HepG2 (cell line): ENCODE results near the gene SPON2. TPM values are rescaled to one million over a fixed set of nuclear protein-coding genes. Genes with fewer than 3 reads are reported as not detected.

ENCODE experiments used
- ATAC-seq: fragments of 200-7000 bp; cut with Tn5 transposase; 3 replicates; pipeline ENCODE4 v1.9.1; 2020; ENCODE audit warnings: mild to moderate bottlenecking, moderate library complexity
- BruUV-seq: library from RNA; stranded (reverse); fragments of 400-500 nt; replicated peaks from 2 replicates; lab custom pipeline; 2021; lab: Mats Ljungman, UMichigan
- CTCF ChIA-PET: fragments of 300-600 bp; formaldehyde crosslinking; extraction: SDS; loops from one replicate; lab custom pipeline; 2021; ENCODE audit warnings: low total read pairs, inconsistent platforms, low intra/inter-chr PET ratio; lab: Yijun Ruan, JAX
- POLR2A ChIA-PET: fragments of 350-600 bp; sonication (Branson Sonifier 250); formaldehyde crosslinking; loops from one replicate; lab custom pipeline; 2020; ENCODE audit warnings: antibody characterized with exemption, inconsistent platforms; lab: Yijun Ruan, JAX
- DNase-seq: peaks from one replicate; pipeline ENCODE4 v3.0.0-alpha.2; 2015; ENCODE audit warnings: low spot score
- FAIRE-seq: peaks from 3 replicates; lab custom pipeline; 2011; peaks lifted over from hg19 to GRCh38; lab: Jason Lieb, UNC
- H2AFZ ChIP-seq: one replicate; pipeline ENCODE4 v1.6.1; 2011; ENCODE audit warnings: low read length, inconsistent platforms
- H3K27ac ChIP-seq: fragments of 300-600 bp; 3 replicates; pipeline ENCODE4 v1.8.0; 2011; ENCODE audit warnings: mixed run types, mild to moderate bottlenecking, mixed read lengths, low read length, inconsistent platforms; ENCODE audit not compliant: insufficient read depth; ENCODE audit errors: extremely low read length
- H3K27me3 ChIP-seq, 2 experiments: fragments of 200-600 bp in 1 of 2; 2 replicates in 1 of 2; 3 replicates in 1 of 2; pipeline versions ENCODE4 v1.6.0 to v1.8.0; 2011; ENCODE audit warnings: low read length in 2 of 2, mild to moderate bottlenecking in 2 of 2, moderate library complexity in 2 of 2, inconsistent platforms in 1 of 2; ENCODE audit not compliant: insufficient read depth in 2 of 2, control insufficient read depth in 1 of 2
- H3K36me3 ChIP-seq, 2 experiments: fragments of 200-600 bp in 1 of 2; replicated peaks in 1 of 2; 2 replicates in 1 of 2; 3 replicates in 1 of 2; pipeline versions ENCODE4 v1.5.1 to v1.8.0; 2011; ENCODE audit warnings: low read length in 2 of 2, inconsistent platforms in 1 of 2; ENCODE audit not compliant: insufficient read depth in 2 of 2, control insufficient read depth in 1 of 2
- H3K4me1 ChIP-seq: 2 replicates; pipeline ENCODE4 v1.5.1; 2012; ENCODE audit warnings: low read length, inconsistent platforms; ENCODE audit not compliant: insufficient read depth
- H3K4me2 ChIP-seq: 2 replicates; pipeline ENCODE4 v1.6.0; 2011; ENCODE audit warnings: low read depth, low read length, inconsistent platforms
- H3K4me3 ChIP-seq, 3 experiments: fragments of 200-600 bp in 1 of 3; sonication (generic), shearing (Covaris generic) in 1 of 3; replicated peaks in 1 of 3; 2 replicates each; pipeline ENCODE4 v1.5.1; 2011 to 2016; ENCODE audit warnings: low read length in 3 of 3, inconsistent platforms in 2 of 3, low read depth in 2 of 3, mild to moderate bottlenecking in 2 of 3, control low read depth in 1 of 3, mixed read lengths in 1 of 3; ENCODE audit not compliant: insufficient read depth in 1 of 3
- H3K79me2 ChIP-seq: one replicate; pipeline ENCODE4 v1.6.1; 2011; ENCODE audit warnings: low read length, inconsistent platforms; ENCODE audit not compliant: insufficient read depth
- H3K9ac ChIP-seq: 2 replicates; pipeline ENCODE4 v1.6.0; 2011; ENCODE audit warnings: mild to moderate bottlenecking, low read depth, low read length, inconsistent platforms; ENCODE audit not compliant: insufficient read depth
- H3K9me3 ChIP-seq: 2 replicates; pipeline ENCODE4 v1.5.1; 2012; ENCODE audit warnings: mild to moderate bottlenecking, low read length
- H4K20me1 ChIP-seq: 2 replicates; pipeline ENCODE4 v1.6.0; 2011; ENCODE audit warnings: inconsistent platforms, mild to moderate bottlenecking, low read length, moderate library complexity; ENCODE audit not compliant: insufficient read depth
- AGO1 ChIP-seq: fragments of 200-400 bp; formaldehyde crosslinking; IDR thresholded peaks from 2 replicates; pipeline ENCODE4 v1.6.1; 2017; ENCODE audit warnings: mild to moderate bottlenecking, low read depth, low read length, moderate library complexity; ENCODE audit not compliant: poor library complexity, severe bottlenecking
- HIC2 ChIP-seq: sonication (generic); formaldehyde crosslinking; IDR thresholded peaks from 2 replicates; pipeline ENCODE4 v1.9.0; 2022; ENCODE audit warnings: low read depth, missing genetic modification reagents
- KLF16 ChIP-seq, 2 experiments: sonication (generic) in 1 of 2; formaldehyde crosslinking in 1 of 2; IDR thresholded peaks; 2 replicates each; pipeline versions ENCODE4 v1.6.1 to v1.8.0; 2016 to 2023; ENCODE audit warnings: missing genetic modification reagents in 2 of 2, missing compliant biosample characterization in 1 of 2
- MNT ChIP-seq: fragments of 450-650 bp; IDR thresholded peaks from 2 replicates; pipeline ENCODE4 v1.6.1; 2016
- RNF2 ChIP-seq: fragments of 450-650 bp; conservative IDR thresholded peaks from 2 replicates; pipeline ENCODE4 v1.6.1; 2016; ENCODE audit warnings: low read depth
- SYNCRIP ChIP-seq: fragments of 200-400 bp; formaldehyde crosslinking; IDR thresholded peaks from 2 replicates; pipeline ENCODE4 v1.6.1; 2018; ENCODE audit warnings: mild to moderate bottlenecking, low read depth, low read length; ENCODE audit not compliant: insufficient read depth
- ZNF468 ChIP-seq: sonication (generic); formaldehyde crosslinking; IDR thresholded peaks from 2 replicates; pipeline ENCODE4 v1.8.0; 2022; ENCODE audit warnings: mild to moderate bottlenecking, moderate library complexity, missing genetic modification reagents
- WGBS: methylation state at CpG from one replicate; pipeline ENCODE4 v1.1.6; 2017; ENCODE audit warnings: low lambda C conversion rate; 5-methylcytosine and 5-hydroxymethylcytosine counted together
- in situ Hi-C: cut with HindIII; loops from 2 replicates; pipeline ENCODE4 v1.10.0; 2017; ENCODE audit warnings: low pct_unique_long_range_greater_than_20kb; ENCODE audit not compliant: extremely low pct_ligation_motif_present
- intact Hi-C: fragments of 100-400 bp; cut with micrococcal nuclease; formaldehyde crosslinking; loops from one replicate; pipeline ENCODE4 v1.10.0; 2022; ENCODE audit not compliant: unreplicated experiment
- polyA plus RNA-seq, 8 experiments: library from polyadenylated mRNA; depleted of rRNA in 3 of 8; stranded (reverse) in 7 of 8; unstranded in 1 of 8; fragments of >200 nt; fragmentation: Illumina TruSeq in 4 of 8; extraction: Trizol in 4 of 8; gene quantifications; 2 replicates each; pipeline versions ENCODE4 v1.2.1 to v1.2.3, GENCODE V29; 2011 to 2016; ENCODE audit warnings: low read depth in 4 of 8, missing spikeins in 1 of 8, mixed read lengths in 1 of 8; ENCODE audit not compliant: insufficient read depth in 1 of 8
- total RNA-seq, 5 experiments: library from RNA; depleted of rRNA; stranded (reverse); fragments of >200 nt; fragmentation: Illumina TruSeq; extraction: Trizol; gene quantifications; 2 replicates each; pipeline ENCODE4 v1.2.3, GENCODE V29; 2016; ENCODE audit warnings: low read depth in 1 of 5
- TF ChIP-seq, protein P1 (sequence below): sonication (generic); formaldehyde crosslinking; IDR thresholded peaks from 2 replicates; pipeline ENCODE4 v1.4.0; 2020; ENCODE audit warnings: low read depth, mild to moderate bottlenecking, missing genetic modification reagents
- TF ChIP-seq, protein P2 (sequence below): fragments of 450-650 bp; IDR thresholded peaks from 2 replicates; pipeline ENCODE4 v1.6.1; 2017
- TF ChIP-seq, protein P3 (sequence below): IDR thresholded peaks from 2 replicates; pipeline ENCODE4 v1.6.1; 2016
- TF ChIP-seq, protein P4 (sequence below): sonication (generic); formaldehyde crosslinking; IDR thresholded peaks from 2 replicates; pipeline ENCODE4 v1.8.1; 2023; ENCODE audit warnings: mild to moderate bottlenecking, missing genetic modification reagents

Gene SPON2
- total and polyA plus RNA-seq, 2 of the 13 experiments (the other 11 are each of a cell fraction or from before 2014, with no cell fraction given): 17.4 to 55.2 TPM

DNA sequence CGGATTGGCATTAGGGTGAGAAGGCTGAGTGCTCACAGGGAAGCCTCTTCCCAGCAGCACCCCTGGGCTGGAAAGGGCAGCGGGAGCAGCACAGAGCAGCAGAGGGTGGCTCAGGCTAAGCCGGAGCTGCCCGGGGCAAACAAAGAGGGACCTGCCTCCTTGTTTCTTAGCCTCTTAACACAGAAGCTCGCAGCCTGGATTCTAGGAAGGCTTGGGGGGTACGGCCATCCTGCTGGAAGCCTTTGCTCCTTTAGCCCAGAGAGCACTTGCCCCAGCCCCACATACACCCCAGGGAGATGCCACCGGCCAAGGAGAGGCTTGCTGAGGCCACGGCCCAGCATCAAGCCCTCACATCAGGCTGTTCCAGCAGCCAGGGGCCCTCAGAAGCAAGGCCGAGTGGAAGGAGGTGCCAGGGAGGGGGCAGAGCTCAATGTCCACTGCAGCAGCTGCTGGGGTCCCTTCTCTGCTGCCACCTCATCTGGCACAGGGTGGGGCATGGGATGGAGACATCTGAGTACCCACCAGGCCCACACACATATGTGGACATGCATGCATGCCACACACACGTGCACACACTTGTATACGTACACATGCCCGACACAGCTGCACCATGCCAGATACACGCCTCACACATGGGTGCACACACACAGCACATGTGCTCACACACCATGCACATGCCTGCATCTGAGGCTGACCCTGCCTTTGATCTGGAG is 20.3 kb upstream of the SPON2 start (continued):
- peak; percentile 98 for TF ChIP-seq MNT
- TF ChIP-seq, protein P1, sequence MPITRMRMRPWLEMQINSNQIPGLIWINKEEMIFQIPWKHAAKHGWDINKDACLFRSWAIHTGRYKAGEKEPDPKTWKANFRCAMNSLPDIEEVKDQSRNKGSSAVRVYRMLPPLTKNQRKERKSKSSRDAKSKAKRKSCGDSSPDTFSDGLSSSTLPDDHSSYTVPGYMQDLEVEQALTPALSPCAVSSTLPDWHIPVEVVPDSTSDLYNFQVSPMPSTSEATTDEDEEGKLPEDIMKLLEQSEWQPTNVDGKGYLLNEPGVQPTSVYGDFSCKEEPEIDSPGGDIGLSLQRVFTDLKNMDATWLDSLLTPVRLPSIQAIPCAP: no peak
- TF ChIP-seq SYNCRIP: no peak
- 0 out of 2 replicates have a peak, but pooled peaks have one; percentile 19 for TF ChIP-seq HIC2 (CRISPR knock-in tag)
- TF ChIP-seq AGO1: peak; percentile 57

DNA sequence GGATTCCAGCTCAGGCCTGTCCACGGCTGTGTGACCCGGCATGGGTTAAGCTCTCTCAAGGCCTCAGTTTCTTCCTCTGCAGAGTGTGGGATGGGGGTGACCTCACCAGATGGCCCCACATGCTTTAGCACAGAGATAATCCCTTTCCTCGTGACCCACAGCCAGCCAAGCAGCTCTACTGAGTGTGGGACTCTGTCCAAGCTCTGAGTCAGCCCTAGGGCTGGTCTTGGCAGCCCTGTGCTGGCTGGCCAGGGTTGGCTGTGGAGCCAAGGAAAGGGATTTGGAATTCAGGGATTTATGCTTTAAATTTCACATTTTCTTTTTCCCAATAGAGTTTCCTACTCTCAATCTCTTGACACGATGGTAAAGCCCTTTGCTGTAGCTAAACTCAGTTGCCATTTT is 19.7 kb upstream of the SPON2 start:
- Histone ChIP-seq H3K4me2 (peak overlapping the region; percentile 36; the same call in 1 of the 2 replicates), H3K79me2 (no peaks in the 10 kb centered on the region), H2AFZ (no peak overlapping the region), H3K36me3 (no peaks in the 10 kb centered on the region; a peak in 1 of 5 replicates), H3K4me1 (peaks cover 15% of the 10 kb centered on the region), H3K27me3 (no peaks in the 10 kb centered on the region), H4K20me1 (no peaks in the 10 kb centered on the region), H3K9ac (no peak overlapping the region), H3K27ac (no peak overlapping the region), H3K9me3 (no peaks in the 10 kb centered on the region), H3K4me3 (peak overlapping the region in 1 of 3 experiments; percentile 5; a peak in 1 of 6 replicates)
- ATAC-seq (peak; percentile 79), DNase-seq (no peak), FAIRE-seq (no peak)
- 0% methylated on average over 1 of the region's 4 CpGs for WGBS
- no TSS peak for BruUV-seq
- in situ Hi-C loops (no loop called here), intact Hi-C loops (no loop called here)
- ChIA-PET POLR2A (interaction anchor here (1.0 to 2.2 kb wide), 4 partner anchors 12 to 20 kb away, joined by 3 to 15 read pairs (median 11); partner anchors contain the start of gene SPON2), CTCF (no interaction called here)
- TF ChIP-seq RNF2 (no peak), KLF16 (CRISPR knock-in tag; IDR thresholded peaks at IDR 0.05) (no peak), ZNF468 (CRISPR knock-in tag) (no peak)
- TF ChIP-seq, protein P2, sequence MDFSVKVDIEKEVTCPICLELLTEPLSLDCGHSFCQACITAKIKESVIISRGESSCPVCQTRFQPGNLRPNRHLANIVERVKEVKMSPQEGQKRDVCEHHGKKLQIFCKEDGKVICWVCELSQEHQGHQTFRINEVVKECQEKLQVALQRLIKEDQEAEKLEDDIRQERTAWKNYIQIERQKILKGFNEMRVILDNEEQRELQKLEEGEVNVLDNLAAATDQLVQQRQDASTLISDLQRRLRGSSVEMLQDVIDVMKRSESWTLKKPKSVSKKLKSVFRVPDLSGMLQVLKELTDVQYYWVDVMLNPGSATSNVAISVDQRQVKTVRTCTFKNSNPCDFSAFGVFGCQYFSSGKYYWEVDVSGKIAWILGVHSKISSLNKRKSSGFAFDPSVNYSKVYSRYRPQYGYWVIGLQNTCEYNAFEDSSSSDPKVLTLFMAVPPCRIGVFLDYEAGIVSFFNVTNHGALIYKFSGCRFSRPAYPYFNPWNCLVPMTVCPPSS: no peak
- TF ChIP-seq, protein P3, sequence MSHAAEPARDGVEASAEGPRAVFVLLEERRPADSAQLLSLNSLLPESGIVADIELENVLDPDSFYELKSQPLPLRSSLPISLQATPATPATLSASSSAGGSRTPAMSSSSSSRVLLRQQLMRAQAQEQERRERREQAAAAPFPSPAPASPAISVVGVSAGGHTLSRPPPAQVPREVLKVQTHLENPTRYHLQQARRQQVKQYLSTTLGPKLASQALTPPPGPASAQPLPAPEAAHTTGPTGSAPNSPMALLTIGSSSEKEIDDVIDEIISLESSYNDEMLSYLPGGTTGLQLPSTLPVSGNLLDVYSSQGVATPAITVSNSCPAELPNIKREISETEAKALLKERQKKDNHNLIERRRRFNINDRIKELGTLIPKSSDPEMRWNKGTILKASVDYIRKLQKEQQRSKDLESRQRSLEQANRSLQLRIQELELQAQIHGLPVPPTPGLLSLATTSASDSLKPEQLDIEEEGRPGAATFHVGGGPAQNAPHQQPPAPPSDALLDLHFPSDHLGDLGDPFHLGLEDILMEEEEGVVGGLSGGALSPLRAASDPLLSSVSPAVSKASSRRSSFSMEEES: peak; percentile 55; the same call in 1 of the 2 replicates
- TF ChIP-seq, protein P4, sequence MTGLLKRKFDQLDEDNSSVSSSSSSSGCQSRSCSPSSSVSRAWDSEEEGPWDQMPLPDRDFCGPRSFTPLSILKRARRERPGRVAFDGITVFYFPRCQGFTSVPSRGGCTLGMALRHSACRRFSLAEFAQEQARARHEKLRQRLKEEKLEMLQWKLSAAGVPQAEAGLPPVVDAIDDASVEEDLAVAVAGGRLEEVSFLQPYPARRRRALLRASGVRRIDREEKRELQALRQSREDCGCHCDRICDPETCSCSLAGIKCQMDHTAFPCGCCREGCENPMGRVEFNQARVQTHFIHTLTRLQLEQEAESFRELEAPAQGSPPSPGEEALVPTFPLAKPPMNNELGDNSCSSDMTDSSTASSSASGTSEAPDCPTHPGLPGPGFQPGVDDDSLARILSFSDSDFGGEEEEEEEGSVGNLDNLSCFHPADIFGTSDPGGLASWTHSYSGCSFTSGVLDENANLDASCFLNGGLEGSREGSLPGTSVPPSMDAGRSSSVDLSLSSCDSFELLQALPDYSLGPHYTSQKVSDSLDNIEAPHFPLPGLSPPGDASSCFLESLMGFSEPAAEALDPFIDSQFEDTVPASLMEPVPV: no peak
